HCT116 (cell line): ENCODE data around the gene PDCD6IP. TPM values are rescaled to one million over a fixed set of nuclear protein-coding genes. Genes with fewer than 3 reads are reported as not detected.

ENCODE experiments used
- ATAC-seq: fragments of 200-7000 bp; cut with Tn5 transposase; 2 replicates; pipeline ENCODE4 v1.9.1; 2020; ENCODE audit warnings: mild to moderate bottlenecking, moderate library complexity
- BruUV-seq: library from RNA; stranded (reverse); fragments of 400-500 nt; replicated peaks from 2 replicates; lab custom pipeline; 2021; lab: Mats Ljungman, UMichigan
- CTCF ChIA-PET: fragments of 300-600 bp; sonication (Branson Sonifier 250); formaldehyde crosslinking; loops from one replicate; lab custom pipeline; 2021; ENCODE audit warnings: antibody characterized with exemption; lab: Charles Lee
- POLR2A ChIA-PET: fragments of 300-600, 350-600 bp; sonication (Branson Sonifier 250); formaldehyde crosslinking; loops from one replicate; lab custom pipeline; 2021; ENCODE audit warnings: antibody characterized with exemption; lab: Charles Lee
- RAD21 ChIA-PET, 2 experiments: fragments of 300-600 bp; sonication (Branson Sonifier 250); formaldehyde crosslinking; loops; one replicate each; lab custom pipeline; 2023; ENCODE audit warnings: low total read pairs in 2 of 2; ENCODE audit not compliant: uncharacterized antibody in 2 of 2, unreplicated experiment in 2 of 2, low non-redundant PET in 1 of 2; lab: Charles Lee
- DNase-seq: peaks from one replicate; pipeline ENCODE4 v3.0.0-alpha.2; 2010; ENCODE audit warnings: low read depth, low spot score
- H2AFZ ChIP-seq: fragments of 200-600 bp; shearing (Covaris generic), sonication (generic); 2 replicates; pipeline ENCODE4 v1.6.1; 2017; ENCODE audit warnings: low read depth, mixed run types, mixed read lengths, antibody characterized with exemption, low read length; ENCODE audit not compliant: poor library complexity, severe bottlenecking
- H3K27ac ChIP-seq: 2 replicates; pipeline ENCODE4 v1.5.1; 2012; ENCODE audit warnings: low read depth, low read length
- H3K27me3 ChIP-seq: fragments of 200-600 bp; sonication (generic); 2 replicates; pipeline ENCODE4 v1.6.1; 2016; ENCODE audit warnings: mixed run types, low read length, mixed read lengths; ENCODE audit not compliant: insufficient read depth
- H3K36me3 ChIP-seq, 2 experiments: fragments of 200-500 bp in 1 of 2; fragments of 200-600 bp in 1 of 2; sonication (Bioruptor generic) in 1 of 2; sonication (generic) in 1 of 2; 2 replicates each; pipeline versions ENCODE4 v1.5.1 to v1.6.1; 2014 to 2016; ENCODE audit warnings: low read length in 2 of 2, inconsistent platforms in 1 of 2, mixed read lengths in 1 of 2, mixed run types in 1 of 2; ENCODE audit not compliant: insufficient read depth in 2 of 2, control insufficient read depth in 1 of 2
- H3K4me1 ChIP-seq, 2 experiments: fragments of 200-600 bp in 1 of 2; sonication (generic) in 1 of 2; 2 replicates each; pipeline versions ENCODE4 v1.5.1 to v1.6.1; 2012 to 2017; ENCODE audit warnings: low read length in 2 of 2, inconsistent platforms in 1 of 2, mild to moderate bottlenecking in 1 of 2, mixed read lengths in 1 of 2, mixed run types in 1 of 2, moderate library complexity in 1 of 2; ENCODE audit not compliant: insufficient read depth in 2 of 2, control insufficient read depth in 1 of 2
- H3K4me2 ChIP-seq: fragments of 200-600 bp; sonication (generic); 2 replicates; pipeline ENCODE4 v1.6.1; 2017; ENCODE audit warnings: mixed run types, low read length, mixed read lengths
- H3K4me3 ChIP-seq, 2 experiments: fragments of 200-600 bp in 1 of 2; sonication (generic) in 1 of 2; replicated peaks in 1 of 2; 2 replicates each; pipeline ENCODE4 v1.5.1; 2011 to 2016; ENCODE audit warnings: low read length in 2 of 2, control low read depth in 1 of 2, low read depth in 1 of 2, mild to moderate bottlenecking in 1 of 2, mixed read lengths in 1 of 2, mixed run types in 1 of 2
- H3K79me2 ChIP-seq: fragments of 200-600 bp; sonication (generic); 2 replicates; pipeline ENCODE4 v1.6.1; 2017; ENCODE audit warnings: mild to moderate bottlenecking, mixed run types, low read length, moderate library complexity, mixed read lengths; ENCODE audit not compliant: insufficient read depth
- H3K9ac ChIP-seq: fragments of 200-600 bp; sonication (generic); 2 replicates; pipeline ENCODE4 v1.6.1; 2016; ENCODE audit warnings: low read length, mixed read lengths
- H3K9me2 ChIP-seq: fragments of 200-600 bp; sonication (generic), shearing (Covaris generic); 2 replicates; pipeline ENCODE4 v1.6.1; 2017; ENCODE audit warnings: mixed run types, mild to moderate bottlenecking, moderate library complexity; ENCODE audit not compliant: insufficient read depth
- H3K9me3 ChIP-seq, 2 experiments: fragments of 200-500 bp in 1 of 2; fragments of 200-600 bp in 1 of 2; sonication (Bioruptor generic) in 1 of 2; sonication (generic) in 1 of 2; 2 replicates each; pipeline ENCODE4 v1.6.1; 2014 to 2017; ENCODE audit warnings: low read length in 2 of 2, mixed read lengths in 2 of 2, inconsistent platforms in 1 of 2, low read depth in 1 of 2, mild to moderate bottlenecking in 1 of 2, mixed run types in 1 of 2, moderate library complexity in 1 of 2; ENCODE audit not compliant: control insufficient read depth in 1 of 2, insufficient read depth in 1 of 2
- H4K20me1 ChIP-seq: fragments of 200-600 bp; sonication (generic), shearing (Covaris generic); 2 replicates; pipeline ENCODE4 v1.6.1; 2017; ENCODE audit warnings: mixed run types, mild to moderate bottlenecking, moderate library complexity; ENCODE audit not compliant: insufficient read depth
- ATF3 ChIP-seq: IDR thresholded peaks from 2 replicates; pipeline ENCODE4 v1.6.1; 2012
- CTCF ChIP-seq, 3 experiments: fragments of 200-600 bp in 1 of 3; sonication (generic) in 1 of 3; IDR thresholded peaks in 2 of 3; conservative IDR thresholded peaks in 1 of 3; 2 replicates each; pipeline ENCODE4 v1.5.1; 2012 to 2017; ENCODE audit warnings: low read depth in 2 of 3, low read length in 2 of 3, antibody characterized with exemption in 1 of 3, borderline replicate concordance in 1 of 3, control low read depth in 1 of 3, mild to moderate bottlenecking in 1 of 3, mixed read lengths in 1 of 3, mixed run types in 1 of 3, moderate library complexity in 1 of 3; ENCODE audit not compliant: insufficient read depth in 1 of 3
- EGR1 ChIP-seq: IDR thresholded peaks from 2 replicates; pipeline ENCODE4 v1.6.1; 2012; ENCODE audit warnings: low read depth
- ELF1 ChIP-seq: IDR thresholded peaks from 2 replicates; pipeline ENCODE4 v1.6.1; 2012; ENCODE audit warnings: low read depth, borderline replicate concordance
- EZH2 ChIP-seq: fragments of 200-600 bp; sonication (generic); IDR thresholded peaks from 2 replicates; pipeline ENCODE4 v1.6.1; 2017; ENCODE audit warnings: antibody characterized with exemption, mixed run types
- EZH2phosphoT487 ChIP-seq: fragments of 200-600 bp; IDR thresholded peaks from 2 replicates; pipeline ENCODE4 v1.6.1; 2018; ENCODE audit warnings: antibody characterized with exemption, borderline replicate concordance
- JUND ChIP-seq: IDR thresholded peaks from 2 replicates; pipeline ENCODE4 v1.6.1; 2012
- MAX ChIP-seq: IDR thresholded peaks from 2 replicates; pipeline ENCODE4 v1.6.1; 2012
- POLR2A ChIP-seq: IDR thresholded peaks from 2 replicates; pipeline ENCODE4 v1.7.0; 2011; ENCODE audit warnings: borderline replicate concordance; ENCODE audit not compliant: insufficient read depth, insufficient read length; ENCODE audit errors: extremely low read depth
- POLR2AphosphoS5 ChIP-seq: IDR thresholded peaks from 2 replicates; pipeline ENCODE4 v1.6.1; 2011; ENCODE audit warnings: mild to moderate bottlenecking, low read depth, low read length, moderate library complexity
- RAD21 ChIP-seq: IDR thresholded peaks from 2 replicates; pipeline ENCODE4 v1.6.1; 2012; ENCODE audit warnings: low read depth, mild to moderate bottlenecking
- REST ChIP-seq: IDR thresholded peaks from 2 replicates; pipeline ENCODE4 v1.6.1; 2012; ENCODE audit warnings: low read depth
- SIN3A ChIP-seq: IDR thresholded peaks from 2 replicates; pipeline ENCODE4 v1.6.1; 2012; ENCODE audit warnings: low read depth
- SP1 ChIP-seq: IDR thresholded peaks from 2 replicates; pipeline ENCODE4 v1.6.1; 2012; ENCODE audit warnings: low read depth
- SRF ChIP-seq: IDR thresholded peaks from 2 replicates; pipeline ENCODE4 v1.6.1; 2012; ENCODE audit warnings: low read depth
- YY1 ChIP-seq: IDR thresholded peaks from 2 replicates; pipeline ENCODE4 v1.6.1; 2011; ENCODE audit warnings: low read length, low read depth, moderate library complexity, mild to moderate bottlenecking; ENCODE audit not compliant: insufficient replicate concordance; ENCODE audit errors: extremely low read depth
- ZBTB33 ChIP-seq: IDR thresholded peaks from 2 replicates; pipeline ENCODE4 v1.6.1; 2011; ENCODE audit warnings: mild to moderate bottlenecking, low read length, moderate library complexity; ENCODE audit not compliant: insufficient replicate concordance; ENCODE audit errors: extremely low read depth
- ZFX ChIP-seq: fragments of 450-650 bp; IDR thresholded peaks from 2 replicates; pipeline ENCODE4 v1.6.1; 2017
- ZNF274 ChIP-seq: fragments of 200-500 bp; sonication (Bioruptor generic); IDR thresholded peaks from 2 replicates; pipeline ENCODE4 v1.6.1; 2014; ENCODE audit warnings: mild to moderate bottlenecking, low read depth, low read length, inconsistent platforms
- intact Hi-C: fragments of 100-400 bp; cut with micrococcal nuclease; formaldehyde crosslinking; loops from 2 replicates; pipeline ENCODE4 v1.10.0; 2022
- total RNA-seq: library from RNA; stranded (reverse); gene quantifications from one replicate; pipeline ENCODE4 v1.2.1, GENCODE V29; 2021; ENCODE audit not compliant: unreplicated experiment

PDCD6IP gene
- total RNA-seq, 1 experiment from 2014 or later = 241 TPM

DNA sequence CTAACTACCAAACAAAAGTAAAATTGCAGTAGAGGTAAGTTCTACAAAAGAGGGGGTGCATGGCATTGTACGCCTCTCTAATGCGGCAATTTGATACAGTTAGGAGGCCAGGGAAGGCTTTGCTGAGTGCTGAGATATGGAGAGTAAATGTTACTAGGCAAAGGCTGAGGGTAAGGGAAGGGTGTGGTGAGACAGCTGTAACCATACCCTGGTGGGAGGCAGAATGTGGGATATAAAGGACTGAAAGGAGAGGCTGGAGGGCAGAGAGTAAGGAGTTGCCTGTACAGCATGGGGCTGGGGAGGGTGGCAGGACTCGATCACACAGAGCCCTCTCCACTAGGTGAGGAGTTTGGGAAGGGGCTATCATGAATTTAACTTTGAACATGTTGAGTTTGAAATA lies 106.3 kb downstream of the PDCD6IP start:
- no peak for TF ChIP-seq ZFX
- no peak for TF ChIP-seq POLR2A
- TF ChIP-seq SP1 = no peak
- TF ChIP-seq SRF = no peak
- TF ChIP-seq RAD21 = no peak
- no peak for TF ChIP-seq YY1
- no peak for TF ChIP-seq EZH2
- TF ChIP-seq ATF3 = no peak
- TF ChIP-seq ZNF274 = no peak
- TF ChIP-seq REST = no peak
- no peak for TF ChIP-seq CTCF (IDR thresholded peaks at IDR 0.05 in 2 of 3, conservative IDR thresholded peaks at IDR 0.05 in 1 of 3; ENCODE audit: borderline replicate concordance in 1 of 3, insufficient read depth in 1 of 3, low read depth in 2 of 3, low read length in 2 of 3)
- TF ChIP-seq EZH2phosphoT487 = no peak
- TF ChIP-seq MAX = no peak
- TF ChIP-seq EGR1 = no peak
- no peak for TF ChIP-seq ZBTB33
- no peak for TF ChIP-seq ELF1
- TF ChIP-seq POLR2AphosphoS5 = no peak
- no peak for TF ChIP-seq JUND
- no peak for TF ChIP-seq SIN3A
- ChIA-PET POLR2A (no interaction called here), RAD21 (no interaction called here), CTCF (no interaction called here)
- Histone ChIP-seq H3K79me2 (no peaks in the 10 kb centered on the region), H3K36me3 (no peaks in the 10 kb centered on the region), H3K9ac (no peak overlapping the region), H3K9me2 (no peaks in the 10 kb centered on the region), H3K4me2 (no peak overlapping the region), H2AFZ (no peak overlapping the region), H3K4me3 (no peak overlapping the region), H3K27ac (no peak overlapping the region), H3K9me3 (no peaks in the 10 kb centered on the region), H3K4me1 (no peaks in the 10 kb centered on the region), H3K27me3 (no peaks in the 10 kb centered on the region), H4K20me1 (no peaks in the 10 kb centered on the region)
- BruUV-seq = no TSS peak
- intact Hi-C loops = no loop called here
- ATAC-seq (no peak), DNase-seq (no peak)
